Thyroid gland (tissue), 4 donors: Measurements from ENCODE around the gene MAP1LC3A. TPM values are rescaled to one million over a fixed set of nuclear protein-coding genes. Genes with fewer than 3 reads are reported as not detected.
A peak's percentile ranks its signal among the peaks of the same experiment; 100 is the strongest.

Source experiments
- DNase-seq, 2 donors: peaks; one replicate each; pipeline ENCODE4 v3.0.0-alpha.2; 2019
- H3K27ac ChIP-seq, 3 donors: fragments of 200-600 bp; sonication (generic); 1 replicate in 2 of 3; 2 replicates in 1 of 3; pipeline ENCODE4 v1.5.1; 2016 to 2019; ENCODE audit warnings: mild to moderate bottlenecking in 1 of 3, moderate library complexity in 1 of 3
- H3K27me3 ChIP-seq: fragments of 200-600 bp; sonication (generic); one replicate; pipeline ENCODE4 v1.5.1; 2019
- H3K36me3 ChIP-seq, 2 donors: fragments of 200-600 bp; sonication (generic); one replicate each; pipeline ENCODE4 v1.5.1; 2016 to 2019
- H3K4me1 ChIP-seq, 2 donors: fragments of 200-600 bp; sonication (generic); one replicate each; pipeline ENCODE4 v1.5.1; 2017 to 2019
- H3K4me3 ChIP-seq, 3 donors: fragments of 200-600 bp; sonication (generic); replicated peaks in 1 of 3; 1 replicate in 2 of 3; 2 replicates in 1 of 3; pipeline ENCODE4 v1.5.1; 2016; ENCODE audit warnings: mild to moderate bottlenecking in 1 of 3
- H3K9me3 ChIP-seq: fragments of 200-600 bp; sonication (generic); one replicate; pipeline ENCODE4 v1.5.1; 2017
- POLR2A ChIP-seq, 2 donors: fragments of 450-650 bp; IDR thresholded peaks; one replicate each; pipeline ENCODE4 v1.6.1; 2017; ENCODE audit warnings: antibody characterized with exemption in 2 of 2, mild to moderate bottlenecking in 2 of 2, moderate library complexity in 1 of 2
- WGBS, 2 donors: methylation state at CpG; one replicate each; pipeline ENCODE4 v1.1.5; 2017; 5-methylcytosine and 5-hydroxymethylcytosine counted together
- intact Hi-C: fragments of 100-400 bp; cut with DNase I; formaldehyde crosslinking; loops from one replicate; pipeline ENCODE4 v1.15.1; 2023
- total RNA-seq, 4 donors: library from RNA; depleted of rRNA; stranded (reverse); fragments of >200 nt; gene quantifications; one replicate each; pipeline ENCODE4 v1.2.3, GENCODE V29; 2016
- TF ChIP-seq, protein P1 (sequence below), 6 experiments: fragments of 200-600 bp in 3 of 6; fragments of 450-650 bp in 3 of 6; sonication (generic) in 3 of 6; IDR thresholded peaks; one replicate each; pipeline ENCODE4 v1.5.1; 2016 to 2019; ENCODE audit warnings: antibody characterized with exemption in 6 of 6, mild to moderate bottlenecking in 2 of 6, inconsistent platforms in 1 of 6, moderate library complexity in 1 of 6

The MAP1LC3A gene
- total RNA-seq, 4 donors from 2014 or later, result 119 to 163 (median 130) TPM

DNA sequence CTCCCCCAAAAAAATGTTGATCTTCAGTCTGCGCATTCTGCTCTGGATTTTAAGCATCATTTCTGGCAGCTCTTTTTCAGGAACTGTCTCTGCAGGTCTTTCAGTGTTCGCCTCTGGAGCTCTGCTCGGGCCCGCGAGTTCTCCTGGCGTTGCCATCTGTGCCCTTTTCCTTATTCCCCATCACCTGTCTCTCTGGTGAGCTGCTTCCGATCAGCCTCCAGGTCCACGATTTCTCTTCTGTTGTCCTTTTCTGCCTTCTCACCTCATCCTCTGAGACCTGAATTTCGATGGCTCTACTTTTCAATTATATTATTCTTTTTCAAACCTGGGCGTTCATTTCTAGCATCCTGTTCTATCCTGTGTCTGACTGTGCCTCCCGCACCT lies 590 bp upstream of the MAP1LC3A start:
- DNase-seq, result no peak
- Histone ChIP-seq H3K9me3 (no peaks in the 10 kb centered on the region), H3K27me3 (no peaks in the 10 kb centered on the region), H3K4me3 (peak overlapping the region; percentile 56 to 80 (median 58)), H3K27ac (peak overlapping the region; percentile 93 to 99 (median 98)), H3K36me3 (no peaks in the 10 kb centered on the region), H3K4me1 (peaks cover 5 to 13% of the 10 kb centered on the region in 2 donors)
- 18 to 22% methylated on average over 11 of the region's 11 CpGs for WGBS, 2 donors
- TF ChIP-seq, protein P1, sequence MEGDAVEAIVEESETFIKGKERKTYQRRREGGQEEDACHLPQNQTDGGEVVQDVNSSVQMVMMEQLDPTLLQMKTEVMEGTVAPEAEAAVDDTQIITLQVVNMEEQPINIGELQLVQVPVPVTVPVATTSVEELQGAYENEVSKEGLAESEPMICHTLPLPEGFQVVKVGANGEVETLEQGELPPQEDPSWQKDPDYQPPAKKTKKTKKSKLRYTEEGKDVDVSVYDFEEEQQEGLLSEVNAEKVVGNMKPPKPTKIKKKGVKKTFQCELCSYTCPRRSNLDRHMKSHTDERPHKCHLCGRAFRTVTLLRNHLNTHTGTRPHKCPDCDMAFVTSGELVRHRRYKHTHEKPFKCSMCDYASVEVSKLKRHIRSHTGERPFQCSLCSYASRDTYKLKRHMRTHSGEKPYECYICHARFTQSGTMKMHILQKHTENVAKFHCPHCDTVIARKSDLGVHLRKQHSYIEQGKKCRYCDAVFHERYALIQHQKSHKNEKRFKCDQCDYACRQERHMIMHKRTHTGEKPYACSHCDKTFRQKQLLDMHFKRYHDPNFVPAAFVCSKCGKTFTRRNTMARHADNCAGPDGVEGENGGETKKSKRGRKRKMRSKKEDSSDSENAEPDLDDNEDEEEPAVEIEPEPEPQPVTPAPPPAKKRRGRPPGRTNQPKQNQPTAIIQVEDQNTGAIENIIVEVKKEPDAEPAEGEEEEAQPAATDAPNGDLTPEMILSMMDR (IDR thresholded peaks at IDR 0.05), result no peak
- TF ChIP-seq POLR2A (IDR thresholded peaks at IDR 0.05), result no peak
- intact Hi-C loops, result no loop called here

DNA sequence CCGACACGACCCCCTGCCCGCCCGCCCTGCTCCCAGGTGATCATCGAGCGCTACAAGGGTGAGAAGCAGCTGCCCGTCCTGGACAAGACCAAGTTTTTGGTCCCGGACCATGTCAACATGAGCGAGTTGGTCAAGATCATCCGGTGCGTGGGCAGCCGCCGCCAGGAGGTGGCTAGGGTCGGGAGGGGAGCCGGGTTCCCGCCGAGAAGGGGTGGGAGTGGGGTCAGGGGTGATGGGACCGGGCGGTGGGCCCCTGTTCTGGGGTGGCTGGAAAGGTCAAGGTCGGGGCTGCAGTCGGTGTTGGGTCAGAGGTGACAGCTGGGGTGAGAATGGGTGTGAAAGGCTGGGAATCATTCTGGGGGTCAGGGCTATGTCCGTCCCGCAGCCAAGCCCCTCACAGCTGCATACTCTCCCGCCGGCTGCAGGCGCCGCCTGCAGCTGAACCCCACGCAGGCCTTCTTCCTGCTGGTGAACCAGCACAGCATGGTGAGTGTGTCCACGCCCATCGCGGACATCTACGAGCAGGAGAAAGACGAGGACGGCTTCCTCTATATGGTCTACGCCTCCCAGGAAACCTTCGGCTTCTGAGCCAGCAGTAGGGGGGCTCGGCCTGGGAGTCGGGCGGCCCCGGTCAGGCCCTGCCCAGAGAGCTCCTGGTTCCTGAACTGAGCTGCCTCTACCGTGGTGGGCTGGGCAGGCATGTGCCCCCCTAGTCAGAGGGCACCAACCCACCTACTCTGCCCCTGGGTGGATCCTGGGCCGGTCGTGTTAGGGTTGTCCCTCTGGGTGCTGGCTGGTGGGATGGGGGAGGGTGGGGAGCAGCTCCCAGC lies 1.0 kb downstream of the MAP1LC3A start:
- intact Hi-C loops, result loop anchor here (5.0 to 10.0 kb wide), 2 partner anchors 148 to 205 kb away; no protein-coding TSS in a partner anchor
- H3K9me3 ChIP-seq, result no peaks in the 10 kb centered on the region
- H3K27ac ChIP-seq, result peak overlapping the region; percentile 93 to 99 (median 98)
- peaks cover 5 to 13% of the 10 kb centered on the region in 2 donors for H3K4me1 ChIP-seq
- WGBS, 2 donors, result 59 to 65% methylated on average over 33 to 34 of the region's 43 CpGs
- H3K4me3 ChIP-seq, result peak overlapping the region in 1 of 3 donors; percentile 80
- DNase-seq, result peak; percentile 20 to 34
- no peaks in the 10 kb centered on the region for H3K36me3 ChIP-seq
- TF ChIP-seq, protein P1 (IDR thresholded peaks at IDR 0.05), result no peak
- TF ChIP-seq POLR2A (IDR thresholded peaks at IDR 0.05), result no peak
- H3K27me3 ChIP-seq, result no peaks in the 10 kb centered on the region

DNA sequence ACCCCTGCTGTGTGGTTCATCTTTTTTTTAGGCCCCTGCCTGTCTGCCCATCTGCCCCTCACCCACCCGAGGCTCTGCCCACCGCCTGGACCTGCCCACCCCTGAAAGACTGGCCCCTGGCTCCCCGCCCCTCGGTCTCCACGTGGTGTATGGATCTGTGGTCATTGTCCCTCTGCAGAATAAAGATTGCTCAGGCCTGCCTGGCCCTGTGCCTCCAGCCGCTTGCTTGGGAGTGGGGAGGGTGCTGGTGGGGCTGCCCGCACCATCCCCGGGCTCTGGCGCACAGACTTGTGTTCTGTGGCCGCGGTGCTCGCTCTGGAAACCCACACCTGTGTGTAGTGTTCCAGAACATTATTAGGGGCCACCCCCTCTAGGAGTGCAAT lies 1.6 kb downstream of the MAP1LC3A start:
- Histone ChIP-seq H3K27ac (peak overlapping the region in 1 of 3 donors; percentile 58), H3K9me3 (no peaks in the 10 kb centered on the region), H3K4me1 (peaks cover 5 to 13% of the 10 kb centered on the region in 2 donors), H3K36me3 (no peaks in the 10 kb centered on the region), H3K27me3 (no peaks in the 10 kb centered on the region), H3K4me3 (no peak overlapping the region)
- no peak for DNase-seq
- intact Hi-C loops, result loop anchor here (5.0 to 10.0 kb wide), 2 partner anchors 147 to 205 kb away; no protein-coding TSS in a partner anchor
- WGBS, 2 donors, result 89 to 93% methylated on average over 5 to 11 of the region's 12 CpGs
- no peak for TF ChIP-seq POLR2A (IDR thresholded peaks at IDR 0.05)
- TF ChIP-seq, protein P1 (IDR thresholded peaks at IDR 0.05), result no peak

DNA sequence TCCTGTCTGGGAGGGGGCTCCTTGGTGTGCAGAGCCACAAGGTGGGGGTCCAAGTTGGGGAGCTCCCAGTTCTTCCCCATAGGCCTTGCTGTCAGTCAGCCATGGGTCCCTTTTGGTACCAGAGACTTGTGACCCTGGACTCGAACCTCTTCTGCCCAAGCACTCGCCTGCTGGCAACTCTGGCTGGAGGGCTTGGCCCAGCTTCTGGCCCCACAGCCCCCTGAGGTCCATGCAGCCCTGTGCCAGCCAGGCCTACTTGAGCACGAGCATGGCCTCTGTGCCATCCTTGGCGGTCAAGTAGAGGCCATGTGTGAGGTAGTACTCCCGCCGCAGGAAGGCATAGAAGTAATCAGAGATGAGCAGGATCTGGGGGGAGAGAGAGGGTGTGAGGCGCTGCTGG lies 2.1 kb downstream of the MAP1LC3A start:
- no peaks in the 10 kb centered on the region for H3K36me3 ChIP-seq
- H3K4me1 ChIP-seq, result peaks cover 5 to 13% of the 10 kb centered on the region in 2 donors
- no peak overlapping the region for H3K27ac ChIP-seq
- no peak for TF ChIP-seq POLR2A (IDR thresholded peaks at IDR 0.05)
- TF ChIP-seq, protein P1 (IDR thresholded peaks at IDR 0.05), result no peak
- 80 to 99% methylated on average over 2 to 6 of the region's 7 CpGs for WGBS, 2 donors
- no peak overlapping the region for H3K4me3 ChIP-seq
- no peaks in the 10 kb centered on the region for H3K27me3 ChIP-seq
- no peaks in the 10 kb centered on the region for H3K9me3 ChIP-seq
- intact Hi-C loops, result loop anchor here (5.0 to 10.0 kb wide), 2 partner anchors 147 to 204 kb away; no protein-coding TSS in a partner anchor
- no peak for DNase-seq

DNA sequence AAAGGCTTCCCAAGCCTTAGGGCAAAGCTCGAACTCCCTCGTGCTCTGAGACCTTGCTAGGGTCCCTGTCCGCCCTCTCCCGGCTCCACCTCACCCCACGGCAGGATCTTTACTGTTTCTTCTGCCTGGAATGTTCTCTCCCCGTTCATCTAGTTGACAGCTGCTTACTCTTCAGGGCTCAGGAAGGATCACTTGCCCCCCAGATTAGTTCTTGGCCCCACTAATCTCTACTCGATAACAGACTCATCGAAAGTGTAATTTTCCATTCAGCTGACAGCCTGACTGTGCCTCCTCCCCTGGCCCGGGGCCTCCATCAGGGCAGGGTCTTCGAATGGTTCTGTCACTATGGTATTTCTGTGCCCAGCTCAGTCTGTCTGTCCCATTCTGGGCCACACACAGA lies 3.1 kb downstream of the MAP1LC3A start:
- H3K27ac ChIP-seq, result no peak overlapping the region
- no peaks in the 10 kb centered on the region for H3K9me3 ChIP-seq
- H3K4me1 ChIP-seq, result peaks cover 5 to 13% of the 10 kb centered on the region in 2 donors
- no peaks in the 10 kb centered on the region for H3K36me3 ChIP-seq
- intact Hi-C loops, result loop anchor here (5.0 to 10.0 kb wide), 2 partner anchors 146 to 203 kb away; no protein-coding TSS in a partner anchor
- 86 to 94% methylated on average over 10 of the region's 10 CpGs for WGBS, 2 donors
- no peak for DNase-seq
- TF ChIP-seq POLR2A (IDR thresholded peaks at IDR 0.05), result no peak
- TF ChIP-seq, protein P1 (IDR thresholded peaks at IDR 0.05), result no peak
- H3K27me3 ChIP-seq, result no peaks in the 10 kb centered on the region
- H3K4me3 ChIP-seq, result no peak overlapping the region
